Gastrocnemius medialis (tissue), 4 donors: ENCODE results near the gene GLYAT. TPM values are rescaled to one million over a fixed set of nuclear protein-coding genes. Genes with fewer than 3 reads are reported as not detected.

Experiments
- ATAC-seq, 2 donors: fragments of 150-250 bp; one replicate each; pipeline ENCODE4 v1.9.1; 2016
- DNase-seq, 2 donors: peaks; one replicate each; pipeline ENCODE4 v3.0.0-alpha.2; 2019
- H3K27ac ChIP-seq, 4 donors: fragments of 200-600 bp; sonication (generic); 1 replicate in 1 of 4; 2 replicates in 3 of 4; pipeline ENCODE4 v1.5.1; 2016 to 2018; ENCODE audit warnings: mild to moderate bottlenecking in 2 of 4, moderate library complexity in 1 of 4
- H3K27me3 ChIP-seq, 3 donors: fragments of 200-600 bp; sonication (generic) in 2 of 3; 1 replicate in 1 of 3; 2 replicates in 2 of 3; pipeline versions ENCODE4 v1.5.1 to v1.6.0; 2016 to 2019; ENCODE audit warnings: mild to moderate bottlenecking in 1 of 3, moderate library complexity in 1 of 3
- H3K36me3 ChIP-seq, 2 donors: fragments of 200-600 bp; sonication (generic) in 1 of 2; one replicate each; pipeline ENCODE4 v1.5.1; 2017 to 2018
- H3K4me1 ChIP-seq, 2 donors: fragments of 200-600 bp; sonication (generic) in 1 of 2; one replicate each; pipeline ENCODE4 v1.5.1; 2016 to 2017; ENCODE audit warnings: mild to moderate bottlenecking in 2 of 2
- H3K4me3 ChIP-seq, 4 donors: fragments of 200-600 bp; sonication (generic) in 3 of 4; 1 replicate in 1 of 4; 2 replicates in 3 of 4; pipeline ENCODE4 v1.5.1; 2016 to 2019; ENCODE audit warnings: mild to moderate bottlenecking in 2 of 4
- H3K9me3 ChIP-seq, 3 donors: fragments of 200-600 bp; sonication (generic) in 2 of 3; 1 replicate in 1 of 3; 2 replicates in 2 of 3; pipeline ENCODE4 v1.5.1; 2016 to 2019
- POLR2A ChIP-seq, 2 donors: fragments of 450-650 bp; IDR thresholded peaks; one replicate each; pipeline ENCODE4 v1.6.1; 2017; ENCODE audit warnings: antibody characterized with exemption in 2 of 2, mild to moderate bottlenecking in 2 of 2, moderate library complexity in 2 of 2
- in situ Hi-C, 4 donors: fragments of 200-750 bp; cut with MboI; loops; one replicate each; pipeline versions ENCODE4 v1.15.0 to v1.8.0; 2017; ENCODE audit warnings: low sequenced_read_pairs in 4 of 4
- intact Hi-C: fragments of 100-400 bp; cut with DNase I; formaldehyde crosslinking; loops from one replicate; pipeline ENCODE4 v1.15.1; 2023; ENCODE audit warnings: low total_unique reads
- total RNA-seq, 4 donors: library from RNA; depleted of rRNA; stranded (reverse); fragments of >200 nt; gene quantifications; one replicate each; pipeline versions ENCODE4 v1.1.0 to v1.2.3, GENCODE V29; 2016
- TF ChIP-seq, protein P1 (sequence below), 5 experiments: fragments of 450-650 bp in 3 of 5; fragments of 200-600 bp in 2 of 5; sonication (generic) in 2 of 5; IDR thresholded peaks in 4 of 5; conservative IDR thresholded peaks in 1 of 5; 1 replicate in 4 of 5; 2 replicates in 1 of 5; pipeline ENCODE4 v1.5.1; 2016 to 2019; ENCODE audit warnings: antibody characterized with exemption in 5 of 5, mild to moderate bottlenecking in 3 of 5, moderate library complexity in 3 of 5

GLYAT gene
- total RNA-seq, 4 donors from 2014 or later = 0.23 to 0.24 TPM; not detected in 2

DNA sequence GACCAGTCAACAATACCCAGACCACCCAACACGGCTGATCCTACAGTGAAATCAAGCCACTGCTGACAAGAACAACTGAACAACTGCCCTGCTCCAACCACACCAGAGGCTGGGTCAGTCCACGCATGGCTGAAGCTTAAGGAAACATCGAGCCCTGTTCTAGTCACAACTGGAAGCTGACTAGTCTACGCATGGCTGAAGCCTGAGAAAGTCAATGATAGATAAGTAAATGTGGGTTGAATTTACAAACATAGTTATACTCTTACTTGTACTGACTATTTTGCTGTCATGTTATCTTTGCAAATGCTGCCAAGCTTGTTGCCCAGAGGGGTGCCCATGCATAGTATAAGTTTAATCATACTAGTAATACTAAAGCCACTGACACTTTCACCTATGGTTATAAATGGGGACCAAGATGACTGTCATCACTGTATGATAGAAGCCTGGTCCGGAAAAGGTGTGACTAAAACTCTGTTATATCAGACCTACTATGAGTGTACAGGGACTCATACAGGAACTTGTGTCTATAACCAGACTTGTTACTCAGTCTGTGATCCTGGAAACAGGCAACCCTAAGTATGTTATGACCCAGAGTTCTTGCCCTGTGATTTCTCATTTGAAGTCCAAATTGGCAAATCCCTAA, 43.4 kb upstream of the GLYAT start:
- in situ Hi-C loops = no loop called here
- H3K4me3 ChIP-seq = no peak overlapping the region
- no peaks in the 10 kb centered on the region for H3K27me3 ChIP-seq
- no peaks in the 10 kb centered on the region for H3K36me3 ChIP-seq
- DNase-seq (no peak), ATAC-seq (no peak)
- intact Hi-C loops = no loop called here
- H3K27ac ChIP-seq = no peak overlapping the region
- no peaks in the 10 kb centered on the region for H3K9me3 ChIP-seq
- TF ChIP-seq, protein P1, sequence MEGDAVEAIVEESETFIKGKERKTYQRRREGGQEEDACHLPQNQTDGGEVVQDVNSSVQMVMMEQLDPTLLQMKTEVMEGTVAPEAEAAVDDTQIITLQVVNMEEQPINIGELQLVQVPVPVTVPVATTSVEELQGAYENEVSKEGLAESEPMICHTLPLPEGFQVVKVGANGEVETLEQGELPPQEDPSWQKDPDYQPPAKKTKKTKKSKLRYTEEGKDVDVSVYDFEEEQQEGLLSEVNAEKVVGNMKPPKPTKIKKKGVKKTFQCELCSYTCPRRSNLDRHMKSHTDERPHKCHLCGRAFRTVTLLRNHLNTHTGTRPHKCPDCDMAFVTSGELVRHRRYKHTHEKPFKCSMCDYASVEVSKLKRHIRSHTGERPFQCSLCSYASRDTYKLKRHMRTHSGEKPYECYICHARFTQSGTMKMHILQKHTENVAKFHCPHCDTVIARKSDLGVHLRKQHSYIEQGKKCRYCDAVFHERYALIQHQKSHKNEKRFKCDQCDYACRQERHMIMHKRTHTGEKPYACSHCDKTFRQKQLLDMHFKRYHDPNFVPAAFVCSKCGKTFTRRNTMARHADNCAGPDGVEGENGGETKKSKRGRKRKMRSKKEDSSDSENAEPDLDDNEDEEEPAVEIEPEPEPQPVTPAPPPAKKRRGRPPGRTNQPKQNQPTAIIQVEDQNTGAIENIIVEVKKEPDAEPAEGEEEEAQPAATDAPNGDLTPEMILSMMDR (IDR thresholded peaks at IDR 0.05 in 4 of 5, conservative IDR thresholded peaks at IDR 0.05 in 1 of 5) = no peak
- no peak for TF ChIP-seq POLR2A (IDR thresholded peaks at IDR 0.05)
- no peaks in the 10 kb centered on the region for H3K4me1 ChIP-seq

DNA sequence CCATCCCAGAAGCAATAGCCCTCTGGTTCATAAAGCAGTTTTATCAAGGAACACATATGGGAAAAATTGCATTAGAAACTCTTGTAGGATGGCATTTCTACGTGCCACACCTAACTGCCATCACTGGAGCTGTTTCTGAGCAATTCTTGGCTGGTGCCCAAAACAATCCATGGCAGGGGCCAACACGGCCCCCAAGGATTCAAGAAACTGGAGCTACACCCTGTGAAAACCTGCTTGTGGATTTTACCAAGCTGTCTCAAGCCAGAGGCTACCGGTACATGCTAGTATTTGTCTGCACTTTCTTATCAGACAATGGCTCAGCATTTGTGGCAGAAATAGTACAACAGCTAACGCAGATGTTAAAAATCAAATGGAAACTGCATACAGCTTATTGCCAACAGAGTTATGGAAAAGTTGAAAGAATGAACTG, 42.4 kb upstream of the GLYAT start:
- no peaks in the 10 kb centered on the region for H3K27me3 ChIP-seq
- H3K36me3 ChIP-seq = no peaks in the 10 kb centered on the region
- ATAC-seq (no peak), DNase-seq (no peak)
- no peak for TF ChIP-seq POLR2A (IDR thresholded peaks at IDR 0.05)
- TF ChIP-seq, protein P1 (IDR thresholded peaks at IDR 0.05 in 4 of 5, conservative IDR thresholded peaks at IDR 0.05 in 1 of 5) = no peak
- in situ Hi-C loops = no loop called here
- H3K4me3 ChIP-seq = no peak overlapping the region
- no peaks in the 10 kb centered on the region for H3K4me1 ChIP-seq
- H3K27ac ChIP-seq = no peak overlapping the region
- H3K9me3 ChIP-seq = no peaks in the 10 kb centered on the region
- intact Hi-C loops = no loop called here

DNA sequence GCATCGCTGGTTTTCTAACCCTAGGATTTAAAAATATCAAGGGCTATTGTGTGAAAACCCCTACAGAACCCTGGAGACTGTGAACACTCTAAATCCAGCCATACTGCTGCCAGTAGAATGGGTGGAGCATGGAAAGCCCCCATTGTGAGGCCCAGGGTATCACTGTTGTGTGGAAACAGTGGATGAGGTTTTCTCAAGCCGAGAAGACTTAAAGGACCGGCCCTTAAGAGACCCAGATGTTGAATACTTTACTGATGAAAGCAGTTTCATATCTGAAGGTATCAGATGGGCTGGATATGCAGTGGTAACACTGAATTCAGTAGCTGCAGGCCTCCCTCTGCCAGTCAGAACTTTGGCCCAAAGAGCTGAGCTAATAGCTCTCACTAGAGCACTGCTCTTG, 41.6 kb upstream of the GLYAT start:
- in situ Hi-C loops (no loop called here), intact Hi-C loops (no loop called here)
- no peak for ATAC-seq
- no peaks in the 10 kb centered on the region for H3K9me3 ChIP-seq
- H3K36me3 ChIP-seq = no peaks in the 10 kb centered on the region
- no peak for DNase-seq
- H3K4me1 ChIP-seq = no peaks in the 10 kb centered on the region
- TF ChIP-seq, protein P1 (IDR thresholded peaks at IDR 0.05 in 4 of 5, conservative IDR thresholded peaks at IDR 0.05 in 1 of 5) = no peak
- TF ChIP-seq POLR2A (IDR thresholded peaks at IDR 0.05) = no peak
- no peak overlapping the region for H3K4me3 ChIP-seq
- no peaks in the 10 kb centered on the region for H3K27me3 ChIP-seq
- no peak overlapping the region for H3K27ac ChIP-seq

DNA sequence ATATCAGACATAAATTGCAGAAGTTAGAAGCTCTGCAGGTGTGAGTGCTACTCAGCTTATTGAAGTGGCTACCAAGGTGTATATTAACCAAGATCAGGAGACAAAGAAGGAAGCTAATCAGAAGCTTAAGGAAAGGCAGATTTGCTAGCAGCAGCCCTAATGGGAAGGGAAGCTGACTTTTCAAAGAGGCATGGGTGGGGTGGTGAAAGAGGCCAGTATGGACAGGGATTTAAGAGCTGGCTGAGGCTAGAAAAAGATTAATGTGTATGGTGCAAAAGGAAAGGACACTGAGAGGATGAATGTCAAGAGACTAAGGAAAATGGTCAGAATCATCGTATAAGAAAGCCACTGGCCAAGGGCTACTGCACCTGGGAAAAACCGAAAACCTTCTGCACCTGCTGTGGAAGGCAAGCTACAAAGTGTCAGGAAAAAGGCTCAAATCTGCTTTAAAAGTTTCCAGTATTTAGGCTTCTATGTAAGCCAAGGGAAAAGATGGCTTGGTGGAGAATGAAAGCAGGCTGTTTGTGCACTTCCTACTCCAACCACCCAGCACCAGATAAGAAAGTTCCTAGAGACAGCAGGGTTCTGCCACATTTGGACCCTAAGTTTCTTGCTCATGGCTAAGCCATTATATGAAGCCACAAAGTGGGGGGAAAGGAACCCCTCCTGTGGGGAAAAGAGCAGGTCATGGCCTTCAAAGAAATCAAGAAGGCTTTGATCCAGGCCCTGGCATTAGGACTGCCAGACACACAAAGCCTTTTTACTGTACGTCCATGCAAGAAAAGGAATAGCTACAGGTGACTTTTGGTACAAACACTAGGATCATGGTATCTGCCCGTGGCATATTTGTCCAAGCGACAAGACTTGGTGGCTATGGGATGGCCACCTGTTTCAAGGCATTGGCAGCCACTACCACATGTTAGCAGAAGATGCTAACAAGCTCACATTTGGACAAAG, 40.9 kb upstream of the GLYAT start:
- H3K27ac ChIP-seq = no peak overlapping the region
- intact Hi-C loops = no loop called here
- no peaks in the 10 kb centered on the region for H3K9me3 ChIP-seq
- no peak for TF ChIP-seq POLR2A (IDR thresholded peaks at IDR 0.05)
- TF ChIP-seq, protein P1 (IDR thresholded peaks at IDR 0.05 in 4 of 5, conservative IDR thresholded peaks at IDR 0.05 in 1 of 5) = no peak
- H3K27me3 ChIP-seq = no peaks in the 10 kb centered on the region
- no peak overlapping the region for H3K4me3 ChIP-seq
- H3K4me1 ChIP-seq = no peaks in the 10 kb centered on the region
- DNase-seq = no peak
- H3K36me3 ChIP-seq = no peaks in the 10 kb centered on the region
- in situ Hi-C loops = no loop called here
- no peak for ATAC-seq
